A549 treated with Mapracorat at 1 μM for 4 hours (cell line): ENCODE measurements around the gene KIF15. TPM values are rescaled to one million over a fixed set of nuclear protein-coding genes. Genes with fewer than 3 reads are reported as not detected.

ENCODE experiments used
- total RNA-seq: library from RNA; stranded (reverse); fragments of 200-300 nt; extraction: Qiagen RNA extraction; gene quantifications from 5 replicates; pipeline ENCODE4 v1.2.3, GENCODE V29; 2022

The KIF15 gene, protein sequence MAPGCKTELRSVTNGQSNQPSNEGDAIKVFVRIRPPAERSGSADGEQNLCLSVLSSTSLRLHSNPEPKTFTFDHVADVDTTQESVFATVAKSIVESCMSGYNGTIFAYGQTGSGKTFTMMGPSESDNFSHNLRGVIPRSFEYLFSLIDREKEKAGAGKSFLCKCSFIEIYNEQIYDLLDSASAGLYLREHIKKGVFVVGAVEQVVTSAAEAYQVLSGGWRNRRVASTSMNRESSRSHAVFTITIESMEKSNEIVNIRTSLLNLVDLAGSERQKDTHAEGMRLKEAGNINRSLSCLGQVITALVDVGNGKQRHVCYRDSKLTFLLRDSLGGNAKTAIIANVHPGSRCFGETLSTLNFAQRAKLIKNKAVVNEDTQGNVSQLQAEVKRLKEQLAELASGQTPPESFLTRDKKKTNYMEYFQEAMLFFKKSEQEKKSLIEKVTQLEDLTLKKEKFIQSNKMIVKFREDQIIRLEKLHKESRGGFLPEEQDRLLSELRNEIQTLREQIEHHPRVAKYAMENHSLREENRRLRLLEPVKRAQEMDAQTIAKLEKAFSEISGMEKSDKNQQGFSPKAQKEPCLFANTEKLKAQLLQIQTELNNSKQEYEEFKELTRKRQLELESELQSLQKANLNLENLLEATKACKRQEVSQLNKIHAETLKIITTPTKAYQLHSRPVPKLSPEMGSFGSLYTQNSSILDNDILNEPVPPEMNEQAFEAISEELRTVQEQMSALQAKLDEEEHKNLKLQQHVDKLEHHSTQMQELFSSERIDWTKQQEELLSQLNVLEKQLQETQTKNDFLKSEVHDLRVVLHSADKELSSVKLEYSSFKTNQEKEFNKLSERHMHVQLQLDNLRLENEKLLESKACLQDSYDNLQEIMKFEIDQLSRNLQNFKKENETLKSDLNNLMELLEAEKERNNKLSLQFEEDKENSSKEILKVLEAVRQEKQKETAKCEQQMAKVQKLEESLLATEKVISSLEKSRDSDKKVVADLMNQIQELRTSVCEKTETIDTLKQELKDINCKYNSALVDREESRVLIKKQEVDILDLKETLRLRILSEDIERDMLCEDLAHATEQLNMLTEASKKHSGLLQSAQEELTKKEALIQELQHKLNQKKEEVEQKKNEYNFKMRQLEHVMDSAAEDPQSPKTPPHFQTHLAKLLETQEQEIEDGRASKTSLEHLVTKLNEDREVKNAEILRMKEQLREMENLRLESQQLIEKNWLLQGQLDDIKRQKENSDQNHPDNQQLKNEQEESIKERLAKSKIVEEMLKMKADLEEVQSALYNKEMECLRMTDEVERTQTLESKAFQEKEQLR (N-terminal part only)
- 7.5 to 10.8 TPM (median 8.1 TPM) in 5 replicates for total RNA-seq

GRCh38 chr3:44761424-44762169 lies at the start of gene KIF15, which contains the start of gene KIAA1143:
KIF15 (plus strand) TSS chr3:44761794; CDS start chr3:44761866, 72 bp downstream.
KIAA1143 (minus strand) TSS chr3:44761619; CDS start chr3:44761602, 17 bp downstream.

GRCh38 chr3:44712455-44713075 lies 49.0 kb upstream of the KIF15 start, which contains the start of gene ZNF502:
ZNF502 (plus strand) TSS chr3:44712660; CDS start chr3:44720262, 7,602 bp downstream.

GRCh38 chr3:44729384-44729910 lies 32.1 kb upstream of the KIF15 start, which contains the start of gene ZNF501:
ZNF501 (plus strand) TSS chr3:44729635; CDS start chr3:44734422, 4,787 bp downstream.

DNA sequence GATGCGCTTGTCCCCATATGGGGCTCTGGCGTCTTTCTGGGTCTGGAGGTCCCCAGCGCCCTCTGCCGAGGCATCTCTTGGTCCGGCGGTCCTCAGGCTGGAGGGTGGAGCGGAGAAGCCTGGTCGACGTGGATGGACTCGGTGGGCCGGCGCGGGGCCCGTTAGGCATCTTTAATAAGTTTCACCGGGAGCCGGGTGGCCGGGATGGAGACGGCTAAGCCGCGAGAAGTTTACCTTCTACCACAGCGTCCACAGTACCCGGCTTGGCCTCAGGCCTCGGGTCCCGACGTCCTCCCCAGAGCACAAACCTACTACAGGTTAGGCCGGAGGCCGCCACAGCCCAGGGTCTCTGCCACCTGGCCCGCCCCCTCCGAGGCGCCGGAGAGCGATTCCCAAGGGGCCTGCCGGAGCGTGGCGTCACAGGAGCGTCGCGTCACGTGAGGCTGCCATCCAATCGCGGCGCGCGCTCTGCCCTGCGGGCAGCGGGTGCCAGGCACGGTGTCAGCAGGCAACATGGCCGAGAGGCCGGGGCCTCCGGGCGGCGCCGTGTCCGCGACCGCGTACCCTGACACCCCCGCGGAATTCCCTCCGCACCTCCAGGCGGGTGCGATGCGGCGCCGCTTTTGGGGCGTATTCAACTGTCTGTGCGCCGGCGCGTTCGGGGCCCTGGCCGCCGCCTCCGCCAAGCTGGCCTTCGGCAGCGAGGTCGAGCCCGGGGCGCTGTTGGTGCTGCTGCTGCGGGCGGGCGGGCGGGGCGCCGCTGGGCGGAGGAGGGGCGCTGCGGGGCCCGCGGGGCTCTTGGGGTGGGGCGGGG lies 100.0 kb downstream of the KIF15 start, which contains the start of gene TMEM42:
Gene TMEM42, plus strand, starts transcription at position 501 of the 814 bp plus-strand sequence. Its CDS starts 13 bp downstream, at position 514.

GRCh38 chr3:44874308-44874707 lies 112.7 kb downstream of the KIF15 start, which contains the start of gene TGM4:
TGM4 (plus strand) TSS chr3:44874608; CDS start chr3:44874679, 71 bp downstream.

Other genes with a start within 250 kb of the KIF15 start
- gene ZKSCAN7, start 206.6 kb upstream of the KIF15 start, total RNA-seq: not detected in 5 replicates
- not detected in 5 replicates for gene ZNF660, start 176.8 kb upstream of the KIF15 start, total RNA-seq
- 1.4 to 2.1 TPM (median 1.6 TPM) in 5 replicates for gene ZNF197, start 136.8 kb upstream of the KIF15 start, total RNA-seq
- gene ZNF35, start 113.1 kb upstream of the KIF15 start, total RNA-seq: 5.0 to 7.1 TPM (median 5.3 TPM) in 5 replicates
- gene ZNF502, start 49.1 kb upstream of the KIF15 start, total RNA-seq: 1.6 to 2.3 TPM (median 1.6 TPM) in 5 replicates
- gene ZNF501, start 32.2 kb upstream of the KIF15 start, total RNA-seq: not detected in 5 replicates
- gene KIAA1143, start 175 bp upstream of the KIF15 start, total RNA-seq: 9.7 to 16.8 TPM (median 13.9 TPM) in 5 replicates
- gene TMEM42, start 100.1 kb downstream of the KIF15 start, total RNA-seq: 7.3 to 12.5 TPM (median 11.5 TPM) in 5 replicates
- 0.07 to 0.30 TPM (median 0.14 TPM) in 5 replicates for gene TGM4, start 112.8 kb downstream of the KIF15 start, total RNA-seq
- 40.4 to 42.6 TPM (median 42.4 TPM) in 5 replicates for gene ZDHHC3, start 214.4 kb downstream of the KIF15 start, total RNA-seq
- 42.2 to 52.6 TPM (median 46.8 TPM) in 5 replicates for gene EXOSC7, start 214.4 kb downstream of the KIF15 start, total RNA-seq